BLaER1 treated with 17β-estradiol and CSF1 and Interleukin-3, amounts not matched to agents 10 nM and 100 nM (cell line): ENCODE results near the gene MLYCD.

Experiments
- H3K27ac ChIP-seq, 11 experiments: shearing (Covaris generic); formaldehyde crosslinking; 2 replicates each; pipeline ENCODE4 v1.8.1; 2022
- H3K27me3 ChIP-seq, 11 experiments: shearing (Covaris generic); formaldehyde crosslinking; 2 replicates each; pipeline ENCODE4 v1.8.1; 2022
- H3K36me3 ChIP-seq, 11 experiments: shearing (Covaris generic); formaldehyde crosslinking; 2 replicates each; pipeline ENCODE4 v1.8.1; 2022
- H3K4me1 ChIP-seq, 10 experiments: shearing (Covaris generic); formaldehyde crosslinking; 2 replicates each; pipeline ENCODE4 v1.8.1; 2022
- H3K4me2 ChIP-seq, 11 experiments: shearing (Covaris generic); formaldehyde crosslinking; 2 replicates each; pipeline ENCODE4 v1.8.1; 2022
- H3K4me3 ChIP-seq, 10 experiments: shearing (Covaris generic); formaldehyde crosslinking; 2 replicates each; pipeline ENCODE4 v1.8.1; 2022
- H3K9ac ChIP-seq, 11 experiments: shearing (Covaris generic); formaldehyde crosslinking; 2 replicates each; pipeline ENCODE4 v1.8.1; 2022
- H3K9me3 ChIP-seq, 11 experiments: shearing (Covaris generic); formaldehyde crosslinking; replicated peaks in 1 of 11; 2 replicates each; pipeline ENCODE4 v1.8.1; 2022
- H4K20me1 ChIP-seq, 11 experiments: shearing (Covaris generic); formaldehyde crosslinking; 2 replicates each; pipeline ENCODE4 v1.8.1; 2022
- Cebpa-rat ChIP-seq, 11 experiments: shearing (Covaris generic); IDR thresholded peaks; 2 replicates each; pipeline ENCODE4 v1.8.1; 2022

The MLYCD gene

DNA sequence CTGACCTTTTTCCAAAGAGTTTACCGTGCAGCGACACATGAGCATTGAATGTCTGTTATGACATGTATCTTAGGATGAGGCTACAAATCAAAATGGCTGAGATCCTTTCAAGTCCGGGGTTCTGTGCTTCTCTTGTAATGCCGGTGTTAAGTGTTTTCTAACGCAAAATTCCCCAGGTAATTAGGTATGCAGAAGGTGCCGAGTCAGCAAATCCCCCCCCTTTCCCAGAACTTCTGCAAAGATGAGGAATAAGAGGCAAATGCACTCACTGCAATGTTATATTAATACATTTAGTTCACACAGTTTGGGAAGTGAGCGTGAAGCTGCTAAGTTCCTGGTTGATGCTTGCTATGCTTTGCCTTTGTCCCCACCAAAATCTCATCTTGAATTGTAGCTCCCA lies 36.3 kb upstream of the MLYCD start:
- Histone ChIP-seq H3K27ac (no peak overlapping the region), H3K9ac (no peak overlapping the region), H3K27me3 (no peaks in the 10 kb centered on the region), H3K9me3 (peaks cover 0 to 20% (median 14%) of the 10 kb centered on the region in 11 experiments; a peak in 15 of 22 replicates), H3K4me2 (no peak overlapping the region), H3K4me3 (no peak overlapping the region), H3K36me3 (no peaks in the 10 kb centered on the region), H4K20me1 (no peaks in the 10 kb centered on the region), H3K4me1 (peaks cover 6 to 12% (median 11%) of the 10 kb centered on the region in 10 experiments; a peak in 17 of 20 replicates)
- no peak for TF ChIP-seq Cebpa-rat (IDR thresholded peaks at IDR 0.05)

DNA sequence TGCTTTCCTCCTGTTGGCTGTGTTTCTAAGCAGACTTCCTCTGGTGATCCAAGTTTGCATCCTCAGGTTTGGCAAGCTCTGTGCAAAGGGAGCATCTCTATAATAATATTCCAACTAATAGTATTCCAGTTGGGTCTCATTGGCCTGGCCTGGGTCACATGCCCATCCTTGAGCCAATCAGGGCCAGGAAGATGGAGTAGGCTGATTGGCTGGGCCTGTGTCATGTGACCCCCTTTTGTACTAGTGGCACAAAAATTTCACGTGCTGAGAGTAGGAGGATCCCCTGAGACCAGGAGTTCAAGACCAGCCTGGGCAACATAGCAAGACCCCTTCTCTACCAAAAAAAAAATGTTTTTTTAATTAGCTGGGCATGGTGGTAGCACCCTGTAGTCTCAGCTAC lies 35.2 kb upstream of the MLYCD start:
- Histone ChIP-seq H3K36me3 (no peaks in the 10 kb centered on the region), H3K4me2 (no peak overlapping the region), H3K27ac (no peak overlapping the region), H3K27me3 (no peaks in the 10 kb centered on the region), H4K20me1 (no peaks in the 10 kb centered on the region), H3K4me1 (peaks cover 6 to 12% (median 11%) of the 10 kb centered on the region in 10 experiments; a peak in 17 of 20 replicates), H3K9me3 (peaks cover 0 to 20% (median 14%) of the 10 kb centered on the region in 11 experiments; a peak in 15 of 22 replicates), H3K9ac (no peak overlapping the region), H3K4me3 (no peak overlapping the region)
- TF ChIP-seq Cebpa-rat (IDR thresholded peaks at IDR 0.05), result no peak

DNA sequence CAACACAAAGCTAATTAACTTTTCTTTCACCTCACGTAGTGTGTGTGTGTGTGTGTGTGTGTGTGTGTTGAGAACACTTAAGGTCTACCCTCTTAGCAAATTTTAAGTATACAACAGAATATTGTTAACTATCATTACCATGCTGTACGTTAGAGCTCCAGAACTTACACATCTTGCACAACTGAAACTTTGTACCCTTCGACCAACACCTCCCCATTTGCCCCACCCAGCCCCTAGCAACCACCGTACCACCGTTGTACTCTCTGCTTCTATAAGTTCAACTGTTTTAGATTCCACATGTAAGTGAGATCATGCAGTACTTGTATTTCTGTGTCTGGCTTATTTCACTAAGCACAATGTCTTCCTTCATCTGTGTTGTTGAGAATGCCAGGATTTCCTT lies 28.1 kb upstream of the MLYCD start:
- H3K4me2 ChIP-seq, result no peak overlapping the region
- no peak overlapping the region for H3K9ac ChIP-seq
- H3K4me3 ChIP-seq, result no peak overlapping the region
- H3K27ac ChIP-seq, result no peak overlapping the region
- TF ChIP-seq Cebpa-rat (IDR thresholded peaks at IDR 0.05), result no peak
- H3K9me3 ChIP-seq, result peaks cover 0 to 9% (median 6%) of the 10 kb centered on the region in 11 experiments; a peak in 7 of 22 replicates
- H3K4me1 ChIP-seq, result peaks cover 0 to 4% (median 2%) of the 10 kb centered on the region in 10 experiments; a peak in 7 of 20 replicates
- no peaks in the 10 kb centered on the region for H3K36me3 ChIP-seq
- no peaks in the 10 kb centered on the region for H4K20me1 ChIP-seq
- no peaks in the 10 kb centered on the region for H3K27me3 ChIP-seq

DNA sequence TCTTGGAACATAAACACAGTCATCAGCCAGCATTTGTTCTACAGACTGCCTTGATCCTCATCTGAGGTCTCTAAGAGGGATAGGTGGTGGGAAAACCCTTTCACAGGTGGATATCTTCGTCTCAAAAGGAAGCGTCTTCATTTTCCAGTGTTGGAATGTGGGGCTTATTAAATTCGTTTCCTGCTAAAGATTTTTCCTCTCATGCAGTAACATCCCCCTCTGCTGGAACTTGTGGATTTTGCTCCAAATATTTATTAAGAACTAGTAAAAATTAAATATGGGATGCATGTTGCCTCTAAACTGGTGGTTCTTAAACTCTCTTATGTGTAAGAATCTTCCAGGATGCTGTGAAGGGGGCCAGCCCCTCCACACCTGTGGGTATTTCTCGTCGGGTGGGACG lies 20.1 kb upstream of the MLYCD start:
- Histone ChIP-seq H3K4me2 (no peak overlapping the region), H3K9me3 (no peaks in the 10 kb centered on the region), H3K9ac (no peak overlapping the region), H3K27ac (no peak overlapping the region), H3K27me3 (no peaks in the 10 kb centered on the region), H4K20me1 (no peaks in the 10 kb centered on the region), H3K4me3 (no peak overlapping the region), H3K36me3 (no peaks in the 10 kb centered on the region), H3K4me1 (no peaks in the 10 kb centered on the region)
- TF ChIP-seq Cebpa-rat (IDR thresholded peaks at IDR 0.05), result no peak

DNA sequence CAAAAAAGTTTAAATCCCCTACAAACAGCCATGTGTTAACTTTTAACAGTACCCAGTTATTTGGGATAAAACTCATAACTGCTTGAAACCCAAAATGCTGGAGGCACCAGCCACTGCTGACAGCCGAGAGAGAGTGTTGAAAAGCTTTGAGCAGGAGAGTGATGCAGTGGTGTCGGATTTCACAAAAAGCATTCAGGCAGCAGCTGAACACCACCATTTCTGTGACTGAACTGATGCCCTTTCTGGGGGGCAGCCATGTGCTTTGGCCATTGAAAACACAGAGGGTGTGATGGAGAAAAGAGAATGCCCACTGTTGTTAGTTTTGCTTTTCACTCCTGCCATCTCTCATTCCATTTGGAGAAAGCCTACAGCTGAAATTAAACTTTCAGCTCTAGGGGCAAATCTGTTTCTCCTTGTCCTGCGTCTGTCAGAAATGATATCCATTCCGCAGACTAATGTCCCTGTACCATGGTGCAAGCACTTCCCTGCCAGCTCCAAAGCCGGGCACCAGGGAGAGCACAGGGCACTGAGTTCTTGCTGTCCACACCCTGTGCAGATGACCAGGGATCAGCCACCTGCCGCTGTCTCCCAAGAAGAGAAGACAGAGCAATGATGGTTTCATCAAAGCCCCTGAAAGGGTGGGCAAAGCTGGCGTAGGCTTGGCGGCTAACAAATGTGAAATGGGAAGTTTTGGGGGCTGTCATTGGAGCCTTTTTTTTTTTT lies 16.6 kb upstream of the MLYCD start:
- TF ChIP-seq Cebpa-rat (IDR thresholded peaks at IDR 0.05), result no peak

DNA sequence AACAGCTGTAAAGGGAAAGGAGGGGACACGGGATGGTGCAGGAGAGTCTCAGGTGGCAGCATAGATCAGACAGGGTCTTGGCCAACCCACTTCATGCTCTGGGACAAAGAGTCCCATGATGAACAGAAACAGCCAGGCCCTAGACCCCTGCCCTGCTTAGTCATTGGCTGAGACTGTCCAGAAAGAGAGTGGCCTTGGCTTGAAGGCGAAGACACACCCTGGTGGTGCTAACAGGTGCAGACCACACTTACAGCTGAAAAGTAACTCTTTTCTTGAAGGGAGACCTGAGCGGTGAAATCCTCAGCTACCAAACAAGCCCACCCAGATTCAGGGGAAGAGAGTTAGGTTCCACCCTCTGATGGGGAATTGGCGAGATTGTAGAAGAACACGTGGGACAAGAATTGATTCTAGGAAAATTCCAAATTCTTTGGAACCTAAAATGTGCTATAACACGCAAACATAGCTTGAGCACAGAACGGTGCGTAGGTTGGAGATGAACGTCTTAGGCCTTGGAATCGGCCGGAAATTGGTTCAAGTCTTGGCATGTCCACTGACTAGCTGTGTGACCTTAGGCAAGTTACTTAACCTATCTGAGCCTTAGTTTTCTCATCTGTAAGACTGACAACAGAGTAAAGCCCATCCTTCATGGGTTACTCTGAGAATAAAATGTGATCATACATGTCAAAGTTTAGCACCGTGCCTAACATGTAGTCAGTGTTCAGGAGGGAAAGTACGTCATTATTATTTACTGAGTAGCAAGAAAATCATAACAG lies 12.5 kb upstream of the MLYCD start:
- peak overlapping the region in 1 of 11 experiments; percentile 33; a peak in 2 of 22 replicates for H3K9ac ChIP-seq
- H3K27me3 ChIP-seq, result no peaks in the 10 kb centered on the region
- H3K4me3 ChIP-seq, result no peak overlapping the region

More for the DNA sequence above, 16.6 kb upstream of the MLYCD start:
- peaks cover 0 to 19% (median 13%) of the 10 kb centered on the region in 10 experiments; a peak in 13 of 20 replicates for H3K4me1 ChIP-seq
- no peaks in the 10 kb centered on the region for H3K27me3 ChIP-seq
- no peak overlapping the region for H3K27ac ChIP-seq
- no peak overlapping the region for H3K9ac ChIP-seq
- H3K4me2 ChIP-seq, result no peak overlapping the region
- no peak overlapping the region for H3K4me3 ChIP-seq
- H3K9me3 ChIP-seq, result no peaks in the 10 kb centered on the region
- H4K20me1 ChIP-seq, result no peaks in the 10 kb centered on the region
- H3K36me3 ChIP-seq, result no peaks in the 10 kb centered on the region

DNA sequence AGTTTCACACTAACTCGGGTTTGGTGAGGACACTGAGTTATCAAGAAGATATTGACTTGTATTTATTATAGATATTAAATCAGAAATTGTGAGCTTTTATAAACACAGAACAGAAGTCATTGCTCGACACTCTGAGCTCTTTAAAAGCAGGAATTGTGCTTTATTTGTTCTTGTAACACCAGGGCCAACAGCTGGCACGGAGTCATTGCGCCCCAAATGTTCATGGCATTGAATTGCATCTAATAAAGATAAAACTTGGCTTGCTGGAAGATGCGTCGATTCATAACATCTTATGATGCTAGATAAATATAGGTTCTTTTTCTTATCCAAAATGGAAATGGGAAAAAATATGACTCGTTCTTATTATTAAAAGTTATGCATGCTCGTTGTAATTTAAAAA lies 11.8 kb upstream of the MLYCD start:
- no peaks in the 10 kb centered on the region for H3K27me3 ChIP-seq
- peaks cover 0 to 19% (median 13%) of the 10 kb centered on the region in 10 experiments; a peak in 13 of 20 replicates for H3K4me1 ChIP-seq
- H4K20me1 ChIP-seq, result no peaks in the 10 kb centered on the region
- no peak overlapping the region for H3K4me2 ChIP-seq
- H3K9me3 ChIP-seq, result peaks cover 8 to 18% (median 14%) of the 10 kb centered on the region in 11 experiments
- no peak overlapping the region for H3K4me3 ChIP-seq
- TF ChIP-seq Cebpa-rat (IDR thresholded peaks at IDR 0.05), result no peak
- H3K36me3 ChIP-seq, result no peaks in the 10 kb centered on the region; a peak in 1 of 22 replicates
- H3K27ac ChIP-seq, result no peak overlapping the region
- H3K9ac ChIP-seq, result no peak overlapping the region

More for the DNA sequence above, 12.5 kb upstream of the MLYCD start:
- Histone ChIP-seq H3K9me3 (peaks cover 1 to 11% (median 7%) of the 10 kb centered on the region in 11 experiments; a peak in 18 of 22 replicates), H3K27ac (no peak overlapping the region), H3K36me3 (no peaks in the 10 kb centered on the region), H3K4me1 (peaks cover 0 to 19% (median 13%) of the 10 kb centered on the region in 10 experiments; a peak in 13 of 20 replicates), H3K4me2 (peak overlapping the region in 8 of 11 experiments; percentile 6 to 79 (median 50); a peak in 14 of 22 replicates), H4K20me1 (no peaks in the 10 kb centered on the region)
- no peak for TF ChIP-seq Cebpa-rat (IDR thresholded peaks at IDR 0.05)

DNA sequence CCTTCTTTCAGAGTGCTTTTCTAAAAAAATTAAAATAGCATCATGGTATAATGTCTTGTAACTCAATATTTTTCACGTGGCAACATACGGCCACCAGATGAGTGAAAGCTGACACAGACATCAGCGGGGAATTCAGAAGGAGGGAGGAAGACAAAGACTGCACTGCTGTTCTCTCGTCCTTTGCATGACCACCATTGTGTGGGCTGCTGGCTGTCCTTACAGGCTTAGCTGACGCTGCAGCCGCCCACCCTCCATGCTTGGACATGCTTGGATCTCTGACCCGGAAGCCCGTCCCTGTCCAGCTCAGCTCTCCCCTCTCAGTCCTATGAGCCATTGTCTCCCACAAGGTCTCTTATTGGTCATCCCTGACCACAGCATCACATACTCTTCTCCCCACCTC lies 11.4 kb upstream of the MLYCD start:
- H3K4me2 ChIP-seq, result no peak overlapping the region
- H3K36me3 ChIP-seq, result no peaks in the 10 kb centered on the region; a peak in 1 of 22 replicates
- peaks cover 13 to 23% (median 19%) of the 10 kb centered on the region in 11 experiments for H3K9me3 ChIP-seq
- peaks cover 0 to 19% (median 13%) of the 10 kb centered on the region in 10 experiments; a peak in 13 of 20 replicates for H3K4me1 ChIP-seq
- H3K27me3 ChIP-seq, result no peaks in the 10 kb centered on the region
- H3K4me3 ChIP-seq, result no peak overlapping the region
- H3K9ac ChIP-seq, result no peak overlapping the region
- no peaks in the 10 kb centered on the region for H4K20me1 ChIP-seq
- no peak for TF ChIP-seq Cebpa-rat (IDR thresholded peaks at IDR 0.05)
- H3K27ac ChIP-seq, result no peak overlapping the region

DNA sequence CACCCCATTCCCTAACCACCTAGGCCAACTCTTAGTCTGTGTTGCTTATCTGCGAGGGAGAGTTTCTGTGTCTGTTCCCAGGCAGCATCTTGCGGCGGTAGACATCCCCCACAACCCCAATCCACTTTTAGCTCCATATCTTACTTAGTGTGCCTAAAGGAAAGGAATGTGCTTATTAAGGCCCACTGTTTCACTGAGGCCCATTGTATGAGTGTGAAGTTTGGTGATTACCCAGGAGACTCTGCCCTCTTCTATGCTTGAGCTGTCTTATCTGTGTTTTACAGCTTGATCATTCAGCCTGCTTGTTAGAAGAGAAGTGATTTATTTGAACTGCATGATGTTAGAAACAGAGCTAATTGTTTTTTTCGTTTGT lies 10.3 kb upstream of the MLYCD start:
- H3K4me3 ChIP-seq, result no peak overlapping the region
- no peaks in the 10 kb centered on the region for H3K27me3 ChIP-seq
- no peak for TF ChIP-seq Cebpa-rat (IDR thresholded peaks at IDR 0.05)
- H3K4me2 ChIP-seq, result no peak overlapping the region
- H3K27ac ChIP-seq, result no peak overlapping the region
- H3K4me1 ChIP-seq, result peaks cover 0 to 19% (median 13%) of the 10 kb centered on the region in 10 experiments; a peak in 13 of 20 replicates
- peaks cover 18 to 30% (median 24%) of the 10 kb centered on the region in 11 experiments for H3K9me3 ChIP-seq
- no peaks in the 10 kb centered on the region; a peak in 1 of 22 replicates for H3K36me3 ChIP-seq
- H4K20me1 ChIP-seq, result no peaks in the 10 kb centered on the region
- H3K9ac ChIP-seq, result no peak overlapping the region
